ENCODE data around the gene FAM83G. TPM values are rescaled to one million over a fixed set of nuclear protein-coding genes. Genes with fewer than 3 reads are reported as not detected.

The FAM83G gene
- polyA plus RNA-seq, 5 donors = 2.3 to 4.0 (median 3.7) TPM

DNA sequence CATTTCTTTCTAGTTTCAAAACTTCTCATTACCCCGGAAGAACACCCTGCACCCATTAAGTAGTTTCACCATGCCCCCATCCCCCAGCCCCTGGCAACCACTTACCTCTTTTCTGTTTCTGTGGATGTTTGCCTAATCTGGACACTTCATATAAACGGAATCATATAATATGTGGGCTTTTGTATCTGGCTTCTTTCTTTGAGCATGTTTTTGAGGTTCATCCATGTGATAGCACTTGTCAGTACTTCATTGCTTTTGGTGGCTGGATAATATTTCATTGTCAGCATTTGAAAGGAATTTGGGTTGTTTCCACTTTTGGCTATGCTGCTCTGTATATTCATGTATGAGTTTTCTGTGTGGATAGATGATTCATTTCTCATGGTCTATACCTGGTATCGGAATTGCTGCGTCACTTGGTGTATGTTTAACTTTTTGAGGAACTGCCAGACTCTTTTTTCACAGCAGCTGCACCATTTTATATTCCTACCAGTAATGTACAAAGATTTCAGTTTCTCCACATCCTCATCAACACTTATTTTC, 82.6 kb downstream of the FAM83G start:
- DNase-seq = no peak

DNA sequence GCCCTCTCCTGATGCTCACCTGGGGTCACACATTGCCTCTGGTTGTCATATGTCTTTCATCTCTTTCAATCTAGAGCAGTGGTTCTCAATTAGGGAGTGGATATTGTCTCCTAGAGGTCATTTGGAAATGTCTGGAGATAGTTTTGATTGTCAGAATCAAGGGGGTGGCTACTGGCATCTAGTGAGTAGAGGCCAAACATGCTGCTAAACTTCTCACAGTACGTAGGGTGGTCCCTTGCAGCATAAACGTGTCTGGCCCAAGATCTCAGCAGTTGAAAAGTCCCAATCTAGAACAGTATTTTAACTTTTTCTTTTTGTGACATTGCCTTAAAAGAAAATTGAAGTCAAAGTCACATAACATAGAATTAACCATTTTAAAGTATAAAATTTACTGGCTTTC, 83.1 kb downstream of the FAM83G start:
- DNase-seq = no peak

DNA sequence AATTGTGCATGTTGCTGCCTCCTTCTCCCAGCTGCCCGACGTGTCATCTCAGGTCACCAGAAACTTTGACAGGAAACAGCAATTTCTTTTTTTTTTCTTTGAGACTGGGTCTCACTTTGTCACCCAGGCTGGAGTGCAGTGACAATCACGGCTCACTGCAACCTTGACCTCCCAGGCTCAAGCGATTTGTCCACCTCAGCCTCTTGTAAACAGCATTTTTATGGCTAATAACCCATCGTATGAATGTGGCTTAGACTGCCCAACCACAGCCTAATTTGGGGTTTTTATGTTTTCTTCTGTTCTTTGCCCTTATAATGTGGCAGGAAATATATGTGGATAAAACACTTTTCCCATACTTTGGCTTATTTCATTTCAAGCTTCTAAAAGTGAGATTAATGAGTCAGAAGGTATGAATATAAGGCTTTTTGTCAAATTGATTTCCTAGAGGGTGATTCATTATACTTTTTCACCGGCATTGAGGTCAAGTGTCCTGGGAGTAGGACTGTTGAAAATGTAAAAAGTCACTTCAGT, 83.6 kb downstream of the FAM83G start:
- no peak for DNase-seq

DNA sequence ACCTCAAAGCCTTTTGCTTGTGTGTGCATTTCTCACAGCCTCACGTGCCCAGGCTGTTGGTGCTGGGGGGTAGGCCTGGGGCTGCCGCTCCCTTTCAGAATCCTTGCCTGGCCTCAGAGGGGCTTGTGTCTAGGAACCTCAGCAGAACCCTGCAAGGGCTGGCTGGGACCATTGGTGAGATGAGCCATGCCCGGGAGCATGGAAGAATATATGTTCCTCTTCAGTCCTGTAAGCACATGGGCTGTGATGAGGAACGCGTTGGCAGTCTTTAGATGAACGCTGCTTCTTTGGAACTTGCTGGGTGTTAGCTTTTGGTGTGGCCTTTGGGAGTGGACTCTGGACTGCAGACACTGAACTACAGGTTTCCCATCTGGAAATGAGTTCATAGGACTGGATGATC, 84.6 kb downstream of the FAM83G start:
- no peak for DNase-seq

Other genes with a start within 250 kb of the FAM83G start
- gene TVP23B, start 223.6 kb downstream of the FAM83G start, polyA plus RNA-seq (ENCODE audit: insufficient read depth in 1 of 5, insufficient read length in 5 of 5, low replicate concordance in 1 of 5) = 10 to 100 TPM; 36.7 to 53.7 (median 43.8) TPM
- 10 to 100 TPM; 49.7 to 58.7 (median 54.2) TPM for gene PRPSAP2, start 146.6 kb downstream of the FAM83G start, polyA plus RNA-seq (ENCODE audit: insufficient read depth in 1 of 5, insufficient read length in 5 of 5, low replicate concordance in 1 of 5)
- gene SLC5A10, start 52.6 kb downstream of the FAM83G start, polyA plus RNA-seq (ENCODE audit: insufficient read depth in 1 of 5, insufficient read length in 5 of 5, low replicate concordance in 1 of 5) = under 1 TPM; 0.26 to 0.81 (median 0.59) TPM
- gene GRAP, start 42.2 kb upstream of the FAM83G start, polyA plus RNA-seq (ENCODE audit: insufficient read depth in 1 of 5, insufficient read length in 5 of 5, low replicate concordance in 1 of 5) = 10 to 100 TPM; 10.3 to 14.8 (median 12.0) TPM
- gene GRAPL, start 122.8 kb upstream of the FAM83G start, polyA plus RNA-seq (ENCODE audit: insufficient read depth in 1 of 5, insufficient read length in 5 of 5, low replicate concordance in 1 of 5) = 10 to 100 TPM in 4 of 5 donors, 1 to 10 TPM in 1; 6.1 to 14.3 (median 10.7) TPM
- gene EPN2, start 232.6 kb upstream of the FAM83G start, polyA plus RNA-seq (ENCODE audit: insufficient read depth in 1 of 5, insufficient read length in 5 of 5, low replicate concordance in 1 of 5) = 10 to 100 TPM; 45.3 to 50.8 (median 50.3) TPM